HEK293 (cell line): ENCODE results near the gene KCNJ15.

Experiments
- CTCF ChIA-PET: fragments of 350-600 bp; formaldehyde crosslinking; extraction: SDS; loops from one replicate; lab custom pipeline; 2021; ENCODE audit warnings: antibody characterized with exemption; lab: Yijun Ruan, JAX
- POLR2A ChIA-PET: fragments of 300-600 bp; formaldehyde crosslinking; extraction: SDS; loops from one replicate; lab custom pipeline; 2020; ENCODE audit warnings: antibody characterized with exemption, inconsistent platforms; lab: Yijun Ruan, JAX
- H3K27ac ChIP-seq: fragments of 200-500 bp; sonication (Bioruptor generic); 2 replicates; pipeline ENCODE4 v1.5.1; 2014; ENCODE audit warnings: low read depth, low read length, control low read depth, inconsistent platforms; ENCODE audit errors: extremely low read depth
- H3K36me3 ChIP-seq, 2 experiments: fragments of 200-500 bp in 1 of 2; sonication (Bioruptor generic) in 1 of 2; 1 replicate in 1 of 2; 2 replicates in 1 of 2; pipeline ENCODE4 v1.5.1; 2014 to 2017; ENCODE audit warnings: inconsistent platforms in 2 of 2, low read length in 2 of 2; ENCODE audit not compliant: control insufficient read depth in 2 of 2, insufficient read depth in 1 of 2
- H3K4me1 ChIP-seq: fragments of 200-500 bp; sonication (Bioruptor generic); 2 replicates; pipeline ENCODE4 v1.5.1; 2014; ENCODE audit warnings: mild to moderate bottlenecking, low read length, inconsistent platforms; ENCODE audit not compliant: control insufficient read depth, insufficient read depth
- H3K4me3 ChIP-seq: 2 replicates; pipeline ENCODE4 v1.5.1; 2011; ENCODE audit warnings: low read depth, mild to moderate bottlenecking, control low read depth, low read length, moderate library complexity
- H3K9me3 ChIP-seq: fragments of 200-500 bp; sonication (Bioruptor generic); 2 replicates; pipeline ENCODE4 v1.5.1; 2014; ENCODE audit warnings: low read depth, low read length, inconsistent platforms; ENCODE audit not compliant: control insufficient read depth, insufficient read depth
- AEBP2 ChIP-seq: fragments of 450-650 bp; formaldehyde crosslinking; IDR thresholded peaks from 2 replicates; pipeline ENCODE4 v1.5.1; 2016; ENCODE audit warnings: missing biosample characterization, missing genetic modification characterization, borderline replicate concordance
- FEZF1 ChIP-seq: fragments of 450-650 bp; formaldehyde crosslinking; IDR thresholded peaks from 2 replicates; pipeline ENCODE4 v1.5.1; 2016; ENCODE audit warnings: missing biosample characterization, missing genetic modification characterization
- GLI4 ChIP-seq: fragments of 450-650 bp; formaldehyde crosslinking; IDR thresholded peaks from 2 replicates; pipeline ENCODE4 v1.5.1; 2016; ENCODE audit warnings: missing biosample characterization, missing genetic modification characterization
- HOXA7 ChIP-seq: sonication (generic); formaldehyde crosslinking; IDR thresholded peaks from 2 replicates; pipeline ENCODE4 v1.8.1; 2022; ENCODE audit warnings: missing genetic modification reagents, borderline replicate concordance
- KLF1 ChIP-seq: fragments of 450-650 bp; formaldehyde crosslinking; IDR thresholded peaks from 2 replicates; pipeline ENCODE4 v1.5.1; 2016; ENCODE audit warnings: missing biosample characterization, missing genetic modification characterization
- PRDM6 ChIP-seq: fragments of 450-650 bp; formaldehyde crosslinking; IDR thresholded peaks from 2 replicates; pipeline ENCODE4 v1.5.1; 2017; ENCODE audit warnings: missing biosample characterization, missing genetic modification characterization
- RBAK ChIP-seq: fragments of 450-650 bp; formaldehyde crosslinking; IDR thresholded peaks from 2 replicates; pipeline ENCODE4 v1.5.1; 2016; ENCODE audit warnings: missing biosample characterization, missing genetic modification characterization
- REST ChIP-seq: fragments of 450-650 bp; formaldehyde crosslinking; IDR thresholded peaks from 2 replicates; pipeline ENCODE4 v1.5.1; 2016; ENCODE audit warnings: missing biosample characterization, missing genetic modification characterization
- SALL2 ChIP-seq: fragments of 450-650 bp; formaldehyde crosslinking; IDR thresholded peaks from 2 replicates; pipeline ENCODE4 v1.5.0; 2017; ENCODE audit warnings: missing biosample characterization, mild to moderate bottlenecking, missing genetic modification characterization, borderline replicate concordance
- SP2 ChIP-seq: fragments of 450-650 bp; formaldehyde crosslinking; IDR thresholded peaks from 2 replicates; pipeline ENCODE4 v1.5.1; 2016; ENCODE audit warnings: missing biosample characterization, missing genetic modification characterization
- YY1 ChIP-seq: fragments of 450-650 bp; formaldehyde crosslinking; IDR thresholded peaks from 2 replicates; pipeline ENCODE4 v1.5.1; 2018; ENCODE audit warnings: missing biosample characterization, missing genetic modification characterization
- ZBTB21 ChIP-seq: fragments of 450-650 bp; formaldehyde crosslinking; IDR thresholded peaks from 2 replicates; pipeline ENCODE4 v1.5.1; 2017; ENCODE audit warnings: missing biosample characterization, missing genetic modification characterization
- ZBTB48 ChIP-seq: fragments of 450-650 bp; formaldehyde crosslinking; IDR thresholded peaks from 2 replicates; pipeline ENCODE4 v1.5.1; 2016; ENCODE audit warnings: missing biosample characterization, missing genetic modification characterization
- ZNF112 ChIP-seq: fragments of 450-650 bp; formaldehyde crosslinking; IDR thresholded peaks from 2 replicates; pipeline ENCODE4 v1.5.0; 2017; ENCODE audit warnings: missing biosample characterization, missing genetic modification characterization
- ZNF155 ChIP-seq: fragments of 450-650 bp; formaldehyde crosslinking; IDR thresholded peaks from 2 replicates; pipeline ENCODE4 v1.5.1; 2016; ENCODE audit warnings: missing biosample characterization, missing genetic modification characterization
- ZNF175 ChIP-seq: fragments of 450-650 bp; formaldehyde crosslinking; IDR thresholded peaks from 2 replicates; pipeline ENCODE4 v1.5.1; 2016; ENCODE audit warnings: missing biosample characterization, missing genetic modification characterization
- ZNF214 ChIP-seq: fragments of 450-650 bp; formaldehyde crosslinking; IDR thresholded peaks from 2 replicates; pipeline ENCODE4 v1.5.1; 2017; ENCODE audit warnings: missing biosample characterization, mild to moderate bottlenecking, missing genetic modification characterization, borderline replicate concordance
- ZNF302 ChIP-seq: fragments of 450-650 bp; formaldehyde crosslinking; IDR thresholded peaks from 2 replicates; pipeline ENCODE4 v1.5.1; 2016; ENCODE audit warnings: missing biosample characterization, missing genetic modification characterization, low read depth
- ZNF335 ChIP-seq: fragments of 450-650 bp; formaldehyde crosslinking; conservative IDR thresholded peaks from 2 replicates; pipeline ENCODE4 v1.5.1; 2016; ENCODE audit warnings: missing biosample characterization, missing genetic modification characterization
- ZNF354C ChIP-seq: fragments of 450-650 bp; formaldehyde crosslinking; IDR thresholded peaks from 2 replicates; pipeline ENCODE4 v1.5.1; 2016; ENCODE audit warnings: missing biosample characterization, missing genetic modification characterization, low read depth, borderline replicate concordance
- ZNF560 ChIP-seq: fragments of 450-650 bp; formaldehyde crosslinking; IDR thresholded peaks from 2 replicates; pipeline ENCODE4 v1.5.1; 2017; ENCODE audit warnings: missing biosample characterization, missing genetic modification characterization, borderline replicate concordance
- ZNF610 ChIP-seq: fragments of 450-650 bp; formaldehyde crosslinking; IDR thresholded peaks from 2 replicates; pipeline ENCODE4 v1.5.1; 2016; ENCODE audit warnings: missing biosample characterization, missing genetic modification characterization, borderline replicate concordance
- ZNF654 ChIP-seq: fragments of 450-650 bp; formaldehyde crosslinking; IDR thresholded peaks from 2 replicates; pipeline ENCODE4 v1.5.1; 2016; ENCODE audit warnings: low read depth, missing biosample characterization, missing genetic modification characterization
- ZNF677 ChIP-seq: fragments of 450-650 bp; IDR thresholded peaks from 2 replicates; pipeline ENCODE4 v1.5.0; 2018; ENCODE audit warnings: missing biosample characterization, mild to moderate bottlenecking, missing genetic modification characterization, moderate library complexity
- ZSCAN4 ChIP-seq: fragments of 450-650 bp; formaldehyde crosslinking; IDR thresholded peaks from 2 replicates; pipeline ENCODE4 v1.5.1; 2017; ENCODE audit warnings: missing biosample characterization, missing genetic modification characterization
- ZXDB ChIP-seq: fragments of 450-650 bp; formaldehyde crosslinking; IDR thresholded peaks from 2 replicates; pipeline ENCODE4 v1.5.1; 2016; ENCODE audit warnings: missing biosample characterization, missing genetic modification characterization

KCNJ15 gene

GRCh38 chr21:38256599-38257302 lies at the start of gene KCNJ15:
KCNJ15 (plus strand) TSS chr21:38256991; CDS start chr21:38299262, 42,271 bp downstream.
- Histone ChIP-seq H3K4me3 (no peak within 1 kb of the TSS), H3K9me3 (no peaks in the 10 kb centered on the region), H3K4me1 (peaks cover 4% of the 10 kb centered on the region), H3K36me3 (no peaks in the 10 kb centered on the region), H3K27ac (no peak within 1 kb of the TSS)
- POLR2A ChIA-PET, result interaction anchor here (0.7 kb wide), 1 partner anchor 15 kb away, joined by 3 read pairs; no protein-coding TSS in a partner anchor
- TF ChIP-seq ZSCAN4 (tag by site-specific recombination) (no peak), SP2 (tag by site-specific recombination) (no peak), ZNF560 (tag by site-specific recombination) (no peak), ZNF112 (tag by site-specific recombination) (no peak), ZNF610 (no peak), ZNF677 (tag by site-specific recombination) (no peak), ZNF335 (tag by site-specific recombination) (no peak), ZNF175 (tag by site-specific recombination) (no peak), ZBTB21 (tag by site-specific recombination) (no peak), REST (tag by site-specific recombination) (no peak), ZBTB48 (no peak), YY1 (tag by site-specific recombination) (no peak), ZNF155 (tag by site-specific recombination) (no peak), ZNF214 (no peak)
- CTCF ChIA-PET, result interaction anchor here (0.5 kb wide), 1 partner anchor 99 kb away, joined by 4 read pairs; no protein-coding TSS in a partner anchor

GRCh38 chr21:38208118-38208517 lies 48.7 kb upstream of the KCNJ15 start:
- ChIA-PET CTCF (interaction anchor here (0.7 to 2.6 kb wide), 4 partner anchors 11 to 148 kb away, joined by 3 to 28 read pairs (median 7); no protein-coding TSS in a partner anchor), POLR2A (no interaction called here)
- no peaks in the 10 kb centered on the region; the same call in 1 of the 2 replicates for H3K9me3 ChIP-seq
- no peak overlapping the region for H3K27ac ChIP-seq
- no peak overlapping the region for H3K4me3 ChIP-seq
- peaks cover 2% of the 10 kb centered on the region; the same call in 1 of the 2 replicates for H3K4me1 ChIP-seq
- no peaks in the 10 kb centered on the region for H3K36me3 ChIP-seq
- no peak for TF ChIP-seq SALL2
- no peak for TF ChIP-seq ZXDB (tag by site-specific recombination)
- no peak for TF ChIP-seq RBAK (tag by site-specific recombination)
- TF ChIP-seq PRDM6 (tag by site-specific recombination), result no peak
- no peak for TF ChIP-seq KLF1 (tag by site-specific recombination)
- no peak for TF ChIP-seq GLI4
- TF ChIP-seq ZNF654, result no peak
- no peak for TF ChIP-seq HOXA7 (CRISPR knock-in tag)
- no peak for TF ChIP-seq AEBP2 (tag by site-specific recombination)
- TF ChIP-seq ZNF354C (tag by site-specific recombination), result no peak
- TF ChIP-seq FEZF1 (tag by site-specific recombination), result no peak
- no peak for TF ChIP-seq YY1 (tag by site-specific recombination)
- TF ChIP-seq ZNF302 (tag by site-specific recombination), result no peak
